SK-N-MC (cell line): Measurements from ENCODE around the gene COL8A1.

Experiments
- EZH2 ChIP-seq: fragments of 200-600 bp; sonication (generic); IDR thresholded peaks from one replicate; pipeline ENCODE4 v1.6.1; 2017; ENCODE audit warnings: antibody characterized with exemption
- FOXP2 ChIP-seq: optimal IDR thresholded peaks from 2 replicates; pipeline ENCODE3; 2011; ENCODE audit warnings: mild to moderate bottlenecking, moderate library complexity; ENCODE audit not compliant: insufficient read depth; ENCODE audit errors: extremely low read length, control extremely low read depth
- POLR2AphosphoS5 ChIP-seq: IDR thresholded peaks from 2 replicates; pipeline ENCODE4 v1.6.1; 2012; ENCODE audit warnings: mild to moderate bottlenecking, low read depth, low read length, borderline replicate concordance

GRCh38 chr3:99808163-99808794 lies 169.9 kb downstream of the COL8A1 start:
- TF ChIP-seq POLR2AphosphoS5 = no peak
- no peak for TF ChIP-seq EZH2
- no peak for TF ChIP-seq FOXP2
